ENCODE measurements around the gene ACSBG1.

GRCh38 chr15:78170848-78171773, 63.3 kb downstream of the ACSBG1 start:
- TF ChIP-seq CTCF (IDR thresholded peaks at IDR 0.05) (no peak), POLR2A (IDR thresholded peaks at IDR 0.05) (no peak)

Measured in esophagus squamous epithelium (tissue), 4 donors.